GM21526 (cell line): ENCODE results near the gene DOCK9.

Experiments
- ATAC-seq: cut with Tn5 transposase; IDR thresholded peaks from one replicate; pipeline ENCODE4 v1.9.1; 2021; ENCODE audit warnings: moderate library complexity; ENCODE audit not compliant: unreplicated experiment, low FRiP score

Gene DOCK9

GRCh38 chr13:98955336-98955735 lies 22.5 kb downstream of the DOCK9 start:
- ATAC-seq: no peak

GRCh38 chr13:98954313-98954712 lies 23.6 kb downstream of the DOCK9 start:
- ATAC-seq: no peak

DNA sequence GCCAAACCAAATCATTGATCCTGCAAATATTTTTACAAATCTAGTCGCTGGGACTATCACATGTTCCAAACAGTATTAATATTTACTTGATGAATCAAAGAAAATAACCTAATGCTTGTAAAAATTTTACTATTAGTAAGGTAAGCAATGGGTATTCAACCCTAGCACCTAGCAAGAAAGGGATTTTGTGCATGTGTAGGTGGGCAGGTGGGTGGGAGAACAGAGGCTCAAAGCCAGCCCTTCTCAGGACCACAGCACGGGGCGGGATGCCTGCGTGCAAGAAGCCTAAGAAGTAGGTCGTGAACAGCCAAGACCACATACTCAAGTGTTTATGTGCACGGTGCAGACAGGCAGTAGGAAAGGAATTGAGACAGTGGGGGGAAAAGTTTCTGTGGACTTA lies 26.6 kb downstream of the DOCK9 start:
- ATAC-seq: no peak

DNA sequence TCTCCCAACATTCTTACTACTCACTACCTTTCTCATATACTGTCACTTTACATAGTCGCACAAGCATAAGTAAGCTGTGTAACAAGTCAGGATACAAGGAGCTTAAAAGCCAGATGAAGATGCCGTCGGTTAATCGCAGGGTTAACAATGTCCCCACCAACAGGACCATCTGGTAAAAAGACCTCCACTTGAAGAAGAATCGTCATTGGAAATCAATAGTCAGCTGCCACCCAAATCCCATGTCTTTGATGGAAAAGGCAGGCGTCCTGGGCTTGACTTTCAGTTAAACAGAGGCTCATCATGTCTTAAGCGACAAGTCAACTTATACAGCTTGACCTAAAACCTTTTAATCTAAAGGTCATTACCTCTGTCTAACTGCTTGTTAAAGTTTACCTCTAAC lies 27.2 kb downstream of the DOCK9 start:
- no peak for ATAC-seq

- ATAC-seq: no peak
Observed at GRCh38 chr13:98947925-98948324, 29.9 kb downstream of the DOCK9 start.

GRCh38 chr13:98945863-98946605 lies 31.8 kb downstream of the DOCK9 start:
- ATAC-seq: no peak

- ATAC-seq: no peak
Observed at GRCh38 chr13:98944336-98944735, 33.5 kb downstream of the DOCK9 start.

- ATAC-seq: no peak
Observed at GRCh38 chr13:98942997-98943396, 34.9 kb downstream of the DOCK9 start.

DNA sequence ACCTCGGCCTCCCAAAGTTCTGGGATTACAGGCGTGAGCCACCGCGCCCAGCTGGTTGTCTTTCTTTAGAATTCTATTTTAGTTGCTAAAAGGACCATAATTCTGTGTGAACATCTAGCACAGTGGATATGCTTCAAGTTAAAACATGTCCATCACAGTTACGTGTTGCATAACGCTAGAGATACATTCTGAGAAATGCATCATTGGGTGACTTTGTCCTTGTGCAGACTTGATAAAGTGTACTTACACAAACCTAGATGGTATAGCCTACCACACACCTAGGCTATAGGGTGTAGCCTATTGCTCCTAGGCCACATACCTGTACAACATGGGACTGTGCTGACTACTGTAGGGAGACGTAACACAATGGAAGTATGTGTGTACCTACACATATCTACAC lies 35.4 kb downstream of the DOCK9 start:
- no peak for ATAC-seq

GRCh38 chr13:98941536-98941935 lies 36.3 kb downstream of the DOCK9 start:
- no peak for ATAC-seq

GRCh38 chr13:98941126-98941525 lies 36.7 kb downstream of the DOCK9 start:
- ATAC-seq: no peak

- ATAC-seq: no peak
Observed at GRCh38 chr13:98940325-98941001, 37.4 kb downstream of the DOCK9 start.

DNA sequence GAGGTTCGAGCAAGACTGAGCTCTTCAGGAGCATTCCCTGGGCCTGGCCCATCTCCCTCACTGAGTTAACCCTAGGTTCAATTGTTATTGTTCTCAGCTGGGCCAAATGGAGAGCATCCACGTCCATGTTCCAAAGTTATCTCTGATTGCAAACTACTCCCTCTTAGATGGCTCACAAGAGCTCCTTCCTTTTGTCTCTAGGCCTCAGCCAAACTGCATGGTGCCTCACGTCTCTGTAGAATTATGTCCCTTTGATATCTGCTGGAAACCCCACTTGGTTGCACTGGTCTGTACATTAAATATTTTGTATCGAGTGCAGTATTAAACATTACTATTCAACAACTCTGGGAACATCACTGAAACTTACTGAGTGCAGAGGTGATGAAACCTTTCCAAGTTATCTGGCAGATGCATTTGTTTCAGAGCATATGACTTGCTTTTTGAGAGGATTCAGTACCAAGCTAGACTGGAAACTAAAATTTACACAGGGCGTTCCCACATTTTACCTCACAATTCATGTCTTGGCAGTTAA lies 38.1 kb downstream of the DOCK9 start:
- ATAC-seq: no peak

DNA sequence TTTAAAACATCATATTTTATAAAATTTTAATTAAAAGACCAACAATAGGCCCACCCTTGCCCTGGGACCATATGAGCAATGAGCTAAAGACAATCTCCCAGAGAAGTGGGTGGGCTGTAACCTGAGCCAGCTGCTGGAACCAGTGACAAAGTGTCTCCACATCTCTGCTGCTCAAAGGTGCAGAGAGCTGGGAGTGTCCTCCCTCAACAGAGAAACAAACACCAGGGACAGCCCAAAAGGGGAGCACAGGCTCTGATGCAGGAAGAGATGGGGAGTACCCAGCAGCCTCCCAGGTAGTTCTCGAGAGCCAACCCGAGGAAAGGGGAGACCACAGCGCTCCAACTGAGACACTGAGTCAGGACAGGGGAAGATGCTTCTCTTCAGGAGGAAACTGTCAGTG lies 39.1 kb downstream of the DOCK9 start:
- ATAC-seq: no peak

DNA sequence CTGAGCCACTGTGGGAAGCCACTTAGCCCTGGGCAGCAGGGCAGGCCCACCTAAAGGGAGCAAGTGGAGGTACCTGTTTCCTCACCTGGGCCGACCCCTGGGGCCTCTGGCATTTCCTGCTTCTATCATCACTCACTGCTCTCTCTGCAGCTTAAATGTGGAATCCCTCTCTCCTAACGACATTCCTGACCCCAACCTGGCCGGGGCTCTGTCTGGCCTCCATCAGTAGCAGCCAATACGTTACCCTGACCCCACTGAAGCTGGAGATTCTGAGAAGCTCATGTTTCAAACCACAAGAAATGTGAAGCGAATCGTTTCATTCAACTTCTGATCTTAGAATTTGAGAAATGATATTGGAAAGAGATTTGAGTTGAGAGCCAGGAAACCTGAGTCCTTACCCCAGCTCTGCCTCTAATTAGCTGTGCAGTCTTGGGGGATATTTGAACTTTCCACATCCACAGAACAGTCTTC lies 39.9 kb downstream of the DOCK9 start:
- ATAC-seq: no peak

GRCh38 chr13:98934243-98934642 lies 43.6 kb downstream of the DOCK9 start:
- ATAC-seq: no peak

GRCh38 chr13:98930151-98930591 lies 47.7 kb downstream of the DOCK9 start:
- ATAC-seq: no peak

- ATAC-seq: no peak
Observed at GRCh38 chr13:98927951-98928927, 49.6 kb downstream of the DOCK9 start.

- no peak for ATAC-seq
Observed at GRCh38 chr13:98925949-98926348, 51.9 kb downstream of the DOCK9 start.

DNA sequence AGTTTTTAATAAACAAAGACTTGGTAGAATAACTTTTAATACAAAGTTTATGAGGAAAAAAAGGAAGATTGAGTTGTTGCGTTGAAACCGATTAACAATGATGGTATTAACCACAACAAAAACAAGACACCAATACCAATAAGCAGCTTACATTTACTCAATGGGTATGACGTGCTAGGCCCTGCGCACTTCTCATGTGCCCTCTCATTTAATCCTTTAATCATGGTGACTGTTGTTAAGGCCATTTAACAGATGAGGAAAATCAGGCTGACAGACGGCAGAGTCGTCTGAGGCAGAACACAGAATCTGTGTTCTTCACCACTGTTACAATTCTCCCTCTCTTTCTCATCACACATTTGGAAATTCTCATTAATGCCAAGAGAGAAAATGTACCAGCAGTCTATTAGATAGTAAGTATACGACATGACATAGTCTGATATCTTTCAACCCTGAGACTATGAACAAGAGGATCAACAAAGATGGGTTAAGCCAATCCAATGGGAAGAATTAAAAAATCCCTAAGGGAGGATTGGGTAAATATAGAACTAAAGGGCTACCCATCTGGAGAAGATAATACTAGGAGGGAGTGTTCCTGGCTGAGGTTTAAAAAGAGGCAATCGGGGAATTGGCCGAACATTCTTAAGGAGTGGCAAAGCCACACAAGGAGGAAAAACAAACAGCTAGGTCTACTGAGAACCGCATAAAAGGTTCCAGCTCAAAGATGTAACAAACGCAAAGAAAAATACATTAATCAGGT lies 54.0 kb downstream of the DOCK9 start:
- ATAC-seq: no peak
